ENCODE data around the gene CCDC15. TPM values are rescaled to one million over a fixed set of nuclear protein-coding genes. Genes with fewer than 3 reads are reported as not detected.

CCDC15 gene
- total RNA-seq, 1 donor: 2.2 TPM

DNA sequence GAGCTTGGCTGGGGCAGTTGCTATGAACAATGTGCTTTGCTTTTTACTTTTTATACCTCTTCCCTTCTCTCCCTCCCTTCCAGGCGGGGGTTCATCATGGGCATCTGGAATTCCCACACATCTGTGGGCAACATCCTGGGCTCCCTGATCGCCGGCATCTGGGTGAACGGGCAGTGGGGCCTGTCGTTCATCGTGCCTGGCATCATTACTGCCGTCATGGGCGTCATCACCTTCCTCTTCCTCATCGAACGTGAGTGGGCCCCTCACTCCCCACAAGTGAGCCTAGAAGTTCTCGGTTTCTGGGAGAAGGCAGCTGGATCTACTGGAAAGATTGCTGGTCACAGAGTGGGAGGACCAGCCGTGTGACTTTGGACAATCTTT, 126.5 kb downstream of the CCDC15 start:
- Histone ChIP-seq H3K27me3 (ENCODE audit: insufficient read depth, low read length) (no peaks in the 10 kb centered on the region), H3K36me3 (ENCODE audit: insufficient read depth, low read length) (no peaks in the 10 kb centered on the region), H2AFZ (ENCODE audit: low read length) (no peak overlapping the region), H3K27ac (ENCODE audit: low read depth, low read length) (no peak overlapping the region), H3K4me2 (ENCODE audit: insufficient read depth, low read length) (no peak overlapping the region), H3K4me3 (ENCODE audit: insufficient read depth, low read length) (no peak overlapping the region), H3K9me3 (ENCODE audit: low read depth, low read length) (no peaks in the 10 kb centered on the region), H3K79me2 (ENCODE audit: insufficient read depth, low read length) (no peaks in the 10 kb centered on the region), H3K4me1 (ENCODE audit: insufficient read depth, low read length) (peaks cover 16% of the 10 kb centered on the region), H4K20me1 (ENCODE audit: insufficient read depth, low read length) (no peaks in the 10 kb centered on the region)
- DNase-seq (ENCODE audit: insufficient read length, low spot score, missing footprints): no peak
- TF ChIP-seq CTCF (IDR thresholded peaks at IDR 0.05; ENCODE audit: extremely low read depth, low read depth, low read length): no peak

DNA sequence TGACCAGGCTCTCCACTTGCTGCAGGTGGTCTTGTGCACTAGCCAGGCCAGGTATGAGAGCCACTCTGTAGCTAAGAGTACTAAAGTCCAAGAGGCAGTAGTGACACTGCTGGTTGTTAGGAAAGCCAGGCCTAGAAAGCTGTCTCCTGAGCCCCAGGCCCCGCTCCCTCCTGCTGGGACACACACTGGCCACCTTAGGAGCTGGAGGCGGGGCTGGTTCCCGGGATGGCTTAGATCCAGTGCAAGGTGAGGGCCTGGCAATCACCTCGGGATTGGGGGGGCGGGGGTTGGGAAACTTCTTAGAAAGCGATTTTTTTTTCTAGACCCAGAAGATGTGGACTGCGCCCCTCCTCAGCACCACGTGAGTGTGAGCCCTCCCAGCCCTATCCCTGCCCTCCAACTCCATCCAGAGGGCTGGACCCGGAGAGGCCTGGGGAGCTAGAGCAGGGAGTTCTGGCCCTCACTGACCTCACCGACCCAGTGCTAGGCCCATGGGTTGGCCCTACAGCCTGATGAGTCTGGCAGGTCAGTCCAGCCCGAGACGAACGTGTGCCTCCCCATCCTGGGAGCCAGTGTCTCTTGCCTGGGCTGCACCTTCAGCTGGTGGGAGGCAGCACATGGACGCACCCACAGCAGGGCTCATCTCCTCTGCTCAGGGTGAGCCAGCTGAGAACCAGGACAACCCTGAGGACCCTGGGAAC, 127.2 kb downstream of the CCDC15 start:
- Histone ChIP-seq H3K79me2 (ENCODE audit: insufficient read depth, low read length) (no peaks in the 10 kb centered on the region), H3K4me2 (ENCODE audit: insufficient read depth, low read length) (no peak overlapping the region), H3K27ac (ENCODE audit: low read depth, low read length) (no peak overlapping the region), H2AFZ (ENCODE audit: low read length) (no peak overlapping the region), H4K20me1 (ENCODE audit: insufficient read depth, low read length) (no peaks in the 10 kb centered on the region), H3K27me3 (ENCODE audit: insufficient read depth, low read length) (no peaks in the 10 kb centered on the region), H3K4me1 (ENCODE audit: insufficient read depth, low read length) (peaks cover 16% of the 10 kb centered on the region), H3K4me3 (ENCODE audit: insufficient read depth, low read length) (no peak overlapping the region), H3K36me3 (ENCODE audit: insufficient read depth, low read length) (no peaks in the 10 kb centered on the region), H3K9me3 (ENCODE audit: low read depth, low read length) (no peaks in the 10 kb centered on the region)
- TF ChIP-seq CTCF (IDR thresholded peaks at IDR 0.05; ENCODE audit: extremely low read depth, low read depth, low read length): no peak
- no peak for DNase-seq (ENCODE audit: insufficient read length, low spot score, missing footprints)

DNA sequence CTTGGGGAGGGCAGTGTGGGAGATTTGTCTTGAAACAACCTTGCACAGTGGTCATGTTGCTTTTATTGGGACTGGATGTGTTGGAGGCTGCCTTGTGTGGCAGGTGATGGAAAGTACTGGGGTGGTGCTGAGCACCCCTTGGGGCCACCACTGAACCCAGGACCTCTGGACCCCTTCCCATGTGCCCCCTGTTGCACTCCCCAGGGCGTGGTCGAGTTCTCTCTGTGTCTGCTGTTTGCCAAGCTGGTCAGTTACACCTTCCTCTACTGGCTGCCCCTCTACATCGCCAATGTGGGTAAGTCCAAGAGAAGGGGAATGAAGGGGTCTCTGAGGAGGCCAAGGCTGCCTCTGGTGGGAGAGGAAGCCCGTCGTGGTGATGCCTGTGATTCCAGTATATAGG, 128.0 kb downstream of the CCDC15 start:
- H3K36me3 ChIP-seq (ENCODE audit: insufficient read depth, low read length): no peaks in the 10 kb centered on the region
- peaks cover 16% of the 10 kb centered on the region for H3K4me1 ChIP-seq (ENCODE audit: insufficient read depth, low read length)
- no peak overlapping the region for H3K4me3 ChIP-seq (ENCODE audit: insufficient read depth, low read length)
- DNase-seq (ENCODE audit: insufficient read length, low spot score, missing footprints): no peak
- H2AFZ ChIP-seq (ENCODE audit: low read length): no peak overlapping the region
- no peaks in the 10 kb centered on the region for H4K20me1 ChIP-seq (ENCODE audit: insufficient read depth, low read length)
- H3K9me3 ChIP-seq (ENCODE audit: low read depth, low read length): no peaks in the 10 kb centered on the region
- no peak overlapping the region for H3K27ac ChIP-seq (ENCODE audit: low read depth, low read length)
- H3K27me3 ChIP-seq (ENCODE audit: insufficient read depth, low read length): no peaks in the 10 kb centered on the region
- no peak for TF ChIP-seq CTCF (IDR thresholded peaks at IDR 0.05; ENCODE audit: extremely low read depth, low read depth, low read length)
- no peaks in the 10 kb centered on the region for H3K79me2 ChIP-seq (ENCODE audit: insufficient read depth, low read length)
- no peak overlapping the region for H3K4me2 ChIP-seq (ENCODE audit: insufficient read depth, low read length)

- peak; percentile 98 for DNase-seq (ENCODE audit: insufficient read length, low spot score, missing footprints)
- TF ChIP-seq CTCF (IDR thresholded peaks at IDR 0.05; ENCODE audit: extremely low read depth, low read depth, low read length): no peak
- no peaks in the 10 kb centered on the region for H3K27me3 ChIP-seq (ENCODE audit: insufficient read depth, low read length)
- H3K79me2 ChIP-seq (ENCODE audit: insufficient read depth, low read length): no peaks in the 10 kb centered on the region
- H2AFZ ChIP-seq (ENCODE audit: low read length): peak overlapping the region; percentile 77
- H3K36me3 ChIP-seq (ENCODE audit: insufficient read depth, low read length): no peaks in the 10 kb centered on the region
- peak overlapping the region; percentile 75 for H3K27ac ChIP-seq (ENCODE audit: low read depth, low read length)
- no peaks in the 10 kb centered on the region for H4K20me1 ChIP-seq (ENCODE audit: insufficient read depth, low read length)
- peaks cover 16% of the 10 kb centered on the region for H3K4me1 ChIP-seq (ENCODE audit: insufficient read depth, low read length)
- H3K4me3 ChIP-seq (ENCODE audit: insufficient read depth, low read length): no peak overlapping the region
- no peaks in the 10 kb centered on the region for H3K9me3 ChIP-seq (ENCODE audit: low read depth, low read length)
- H3K4me2 ChIP-seq (ENCODE audit: insufficient read depth, low read length): peak overlapping the region; percentile 48
These were observed 128.8 kb downstream of the CCDC15 start for GRCh38 chr11:125082611-125083311.
